ENCODE results near the gene DHX30.

GRCh38 chr3:47852604-47853602, 50.0 kb downstream of the DHX30 start:
- TF ChIP-seq CTCF (IDR thresholded peaks at IDR 0.05) (no peak), POLR2AphosphoS5 (IDR thresholded peaks at IDR 0.05) (no peak), POLR2A (IDR thresholded peaks at IDR 0.05) (no peak), EP300 (IDR thresholded peaks at IDR 0.05; ENCODE audit: low read depth) (no peak)

All from transverse colon (tissue), 4 donors.